Cardiac fibroblast (primary cell): ENCODE results near the gene SUGCT.
A peak's percentile ranks its signal among the peaks of the same experiment; 100 is the strongest.

Source experiments
- DNase-seq, 2 donors: peaks; one replicate each; pipeline versions ENCODE4 v3.0.0 to v3.0.0-alpha.2; 2010; ENCODE audit warnings: low read depth in 2 of 2
- H3K4me3 ChIP-seq, 2 donors: replicated peaks in 1 of 2; 1 replicate in 1 of 2; 2 replicates in 1 of 2; pipeline ENCODE4 v1.5.1; 2011; ENCODE audit warnings: low read depth in 2 of 2, low read length in 2 of 2, mild to moderate bottlenecking in 2 of 2, moderate library complexity in 1 of 2
- TF ChIP-seq, protein P1 (sequence below): IDR thresholded peaks from one replicate; pipeline ENCODE4 v1.5.1; 2011; ENCODE audit warnings: low read depth, mild to moderate bottlenecking, low read length, inconsistent platforms

The SUGCT gene

DNA sequence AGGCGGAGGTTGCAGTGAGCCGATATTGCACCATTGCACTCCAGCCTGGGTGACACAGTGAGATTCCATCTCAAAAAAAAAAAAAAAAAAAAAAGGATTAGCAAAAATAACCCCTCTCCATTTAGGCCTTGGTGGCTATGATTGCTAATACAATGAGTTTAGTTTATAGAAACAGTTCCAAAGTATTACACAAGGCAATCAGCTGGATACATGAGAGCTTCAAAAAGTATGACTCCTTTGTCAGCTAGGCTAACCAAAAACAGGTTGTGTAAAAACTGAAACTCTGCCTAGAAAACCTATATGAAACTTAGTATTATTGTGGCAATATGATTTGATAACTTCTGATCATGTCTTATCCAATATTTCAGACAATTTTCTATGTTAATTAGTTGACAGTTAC, 57.2 kb downstream of the SUGCT start:
- no peak overlapping the region for H3K4me3 ChIP-seq
- peak; percentile 44 to 76 for DNase-seq
- TF ChIP-seq, protein P1, sequence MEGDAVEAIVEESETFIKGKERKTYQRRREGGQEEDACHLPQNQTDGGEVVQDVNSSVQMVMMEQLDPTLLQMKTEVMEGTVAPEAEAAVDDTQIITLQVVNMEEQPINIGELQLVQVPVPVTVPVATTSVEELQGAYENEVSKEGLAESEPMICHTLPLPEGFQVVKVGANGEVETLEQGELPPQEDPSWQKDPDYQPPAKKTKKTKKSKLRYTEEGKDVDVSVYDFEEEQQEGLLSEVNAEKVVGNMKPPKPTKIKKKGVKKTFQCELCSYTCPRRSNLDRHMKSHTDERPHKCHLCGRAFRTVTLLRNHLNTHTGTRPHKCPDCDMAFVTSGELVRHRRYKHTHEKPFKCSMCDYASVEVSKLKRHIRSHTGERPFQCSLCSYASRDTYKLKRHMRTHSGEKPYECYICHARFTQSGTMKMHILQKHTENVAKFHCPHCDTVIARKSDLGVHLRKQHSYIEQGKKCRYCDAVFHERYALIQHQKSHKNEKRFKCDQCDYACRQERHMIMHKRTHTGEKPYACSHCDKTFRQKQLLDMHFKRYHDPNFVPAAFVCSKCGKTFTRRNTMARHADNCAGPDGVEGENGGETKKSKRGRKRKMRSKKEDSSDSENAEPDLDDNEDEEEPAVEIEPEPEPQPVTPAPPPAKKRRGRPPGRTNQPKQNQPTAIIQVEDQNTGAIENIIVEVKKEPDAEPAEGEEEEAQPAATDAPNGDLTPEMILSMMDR = no peak

DNA sequence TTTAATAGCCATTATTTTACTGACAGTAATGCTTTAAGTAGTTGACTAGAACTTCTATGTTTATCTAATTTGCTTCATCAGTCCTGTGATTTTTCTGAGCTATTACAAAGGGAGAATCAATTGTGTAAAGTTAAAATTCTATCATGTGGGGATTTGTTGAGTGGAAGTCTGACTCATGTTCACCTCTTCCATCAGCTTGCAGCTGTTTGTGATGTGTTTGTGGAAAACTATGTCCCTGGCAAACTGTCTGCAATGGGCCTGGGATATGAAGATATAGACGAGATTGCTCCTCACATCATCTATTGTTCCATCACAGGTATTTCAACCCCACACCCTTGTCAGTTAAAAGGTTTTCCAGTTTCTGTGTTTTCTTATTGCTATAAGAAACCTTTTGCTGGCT, 59.9 kb downstream of the SUGCT start:
- DNase-seq = peak; percentile 72 to 93
- no peak overlapping the region for H3K4me3 ChIP-seq
- TF ChIP-seq, protein P1 = no peak

DNA sequence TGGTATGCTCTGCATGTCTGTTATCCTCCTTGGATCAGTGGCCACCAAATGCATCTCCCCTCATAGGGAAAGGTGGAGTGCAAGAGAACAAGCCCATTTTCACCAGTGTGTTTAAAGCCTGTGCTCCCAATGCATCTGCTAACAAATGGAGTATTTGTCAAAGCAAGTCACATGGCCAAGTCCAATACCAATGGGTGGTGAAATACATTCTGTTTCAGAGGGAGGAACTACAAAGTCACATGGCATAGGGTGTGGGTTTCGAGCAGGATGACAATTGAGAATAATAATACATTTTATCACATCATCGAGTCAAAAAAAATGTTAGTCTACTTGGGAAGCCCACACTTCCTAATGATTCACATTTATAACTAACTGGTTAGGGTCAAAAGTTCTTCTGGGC, 62.7 kb downstream of the SUGCT start:
- no peak overlapping the region for H3K4me3 ChIP-seq
- TF ChIP-seq, protein P1 = no peak
- peak in 1 of 2 donors; percentile 33 for DNase-seq

DNA sequence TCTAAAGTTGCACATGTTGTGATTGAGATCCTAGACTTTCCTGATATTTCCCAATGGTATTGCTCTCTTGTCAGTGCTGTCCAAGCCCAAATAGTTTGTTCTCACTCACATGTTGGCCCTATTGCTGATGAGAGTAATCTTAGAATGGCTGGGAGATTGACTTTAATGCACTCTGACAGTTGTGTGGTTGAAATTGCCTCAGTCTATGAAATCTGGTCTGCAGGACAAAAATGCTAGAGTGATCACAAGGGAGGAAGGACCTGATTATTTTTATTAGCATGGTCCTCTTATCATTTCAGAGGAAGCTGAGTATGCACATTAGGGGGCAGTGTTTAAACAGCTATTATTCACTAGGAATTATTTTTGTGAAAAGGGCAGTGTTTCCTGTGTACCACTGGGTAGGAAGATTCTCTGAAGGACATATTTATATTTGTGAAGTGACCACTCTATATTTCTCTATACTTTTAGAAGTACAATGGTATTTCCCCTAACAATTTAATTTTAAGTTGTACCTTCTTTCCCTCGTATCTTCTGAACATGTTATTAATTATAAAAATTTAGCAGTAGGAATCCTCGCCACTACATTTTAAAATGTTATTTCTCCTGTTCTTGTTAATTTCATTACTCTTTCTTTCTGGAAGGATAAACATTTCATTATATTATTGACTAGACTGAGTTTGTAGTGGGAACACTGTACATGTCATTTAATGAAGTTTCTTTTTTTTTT, 64.4 kb downstream of the SUGCT start:
- TF ChIP-seq, protein P1 = peak; percentile 50
- peak; percentile 84 to 90 for DNase-seq
- H3K4me3 ChIP-seq = no peak overlapping the region

DNA sequence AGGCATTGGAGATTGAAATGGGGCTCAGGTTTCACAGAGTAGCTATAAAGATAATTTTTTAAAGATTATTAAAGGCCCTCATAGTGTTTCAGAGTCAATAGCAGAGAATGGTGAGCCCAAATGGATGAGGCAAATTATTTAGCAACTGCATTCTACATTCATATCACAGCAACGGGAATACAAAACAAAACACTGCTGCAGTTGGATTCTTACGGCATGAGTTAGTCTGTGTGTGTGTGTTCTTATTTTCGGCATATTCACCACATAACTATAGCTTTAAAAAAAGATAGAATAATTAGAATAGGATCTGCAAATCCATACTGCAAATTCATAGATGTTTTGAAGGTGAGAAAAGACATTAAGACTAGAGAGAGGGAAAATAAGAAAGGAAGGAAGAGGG, 66.0 kb downstream of the SUGCT start:
- TF ChIP-seq, protein P1 = no peak
- DNase-seq = peak; percentile 91 to 95

DNA sequence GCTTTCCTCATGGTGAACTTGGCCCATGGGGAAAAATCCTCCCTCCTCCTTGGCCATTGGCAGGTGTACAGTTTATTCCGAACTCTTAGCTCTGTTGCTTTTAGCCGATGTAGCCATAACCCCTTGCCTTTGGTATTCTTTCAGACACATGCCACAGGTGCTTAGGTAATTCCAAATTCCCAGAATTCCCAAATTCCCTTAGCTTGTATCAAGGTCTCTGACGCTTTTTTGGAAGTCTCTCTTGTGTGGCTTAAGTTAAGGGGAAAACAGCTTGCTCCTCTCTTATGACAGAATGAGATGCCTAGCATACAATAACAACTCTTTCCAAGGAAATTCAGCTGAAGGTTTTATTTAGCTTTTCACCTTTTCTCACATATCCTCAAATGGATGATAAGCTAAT, 68.0 kb downstream of the SUGCT start:
- peak in 1 of 2 donors; percentile 52 for DNase-seq
- TF ChIP-seq, protein P1 = no peak
- no peak overlapping the region for H3K4me3 ChIP-seq

More for the DNA sequence above, 66.0 kb downstream of the SUGCT start:
- no peak overlapping the region for H3K4me3 ChIP-seq

DNA sequence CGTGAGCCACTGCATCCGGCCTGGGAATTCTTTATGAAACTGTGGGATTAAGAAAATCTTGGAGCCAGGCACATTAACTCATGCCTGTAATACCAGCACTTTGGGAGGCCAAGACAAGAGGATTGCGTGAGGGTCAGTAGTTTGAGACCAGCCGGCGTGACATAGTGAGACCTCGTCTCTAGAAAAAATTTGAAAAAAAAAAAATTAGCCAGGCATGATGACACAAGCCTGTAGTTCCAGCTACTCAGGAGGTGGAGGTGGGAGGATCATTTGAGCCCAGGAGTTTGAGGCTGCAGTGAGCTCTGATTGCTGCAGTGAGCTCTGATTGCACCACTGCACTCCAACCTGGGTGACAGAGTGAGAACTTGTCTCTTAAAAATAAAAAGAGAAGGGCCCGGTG, 69.8 kb downstream of the SUGCT start:
- H3K4me3 ChIP-seq = no peak overlapping the region
- TF ChIP-seq, protein P1 = no peak
- DNase-seq = no peak
